HG03469 (cell line): ENCODE results near the gene MAFG.

Experiments
- ATAC-seq: cut with Tn5 transposase; IDR thresholded peaks from one replicate; pipeline ENCODE4 v1.9.1; 2021; ENCODE audit warnings: mild to moderate bottlenecking, moderate library complexity, moderate number of reproducible peaks; ENCODE audit not compliant: unreplicated experiment

Gene MAFG

GRCh38 chr17:81940538-81941483 is 13.3 kb upstream of the MAFG start:
- no peak for ATAC-seq

- ATAC-seq = no peak
These were observed 12.4 kb upstream of the MAFG start for GRCh38 chr17:81939881-81940385.

GRCh38 chr17:81939218-81939617 is 11.7 kb upstream of the MAFG start:
- ATAC-seq = no peak

DNA sequence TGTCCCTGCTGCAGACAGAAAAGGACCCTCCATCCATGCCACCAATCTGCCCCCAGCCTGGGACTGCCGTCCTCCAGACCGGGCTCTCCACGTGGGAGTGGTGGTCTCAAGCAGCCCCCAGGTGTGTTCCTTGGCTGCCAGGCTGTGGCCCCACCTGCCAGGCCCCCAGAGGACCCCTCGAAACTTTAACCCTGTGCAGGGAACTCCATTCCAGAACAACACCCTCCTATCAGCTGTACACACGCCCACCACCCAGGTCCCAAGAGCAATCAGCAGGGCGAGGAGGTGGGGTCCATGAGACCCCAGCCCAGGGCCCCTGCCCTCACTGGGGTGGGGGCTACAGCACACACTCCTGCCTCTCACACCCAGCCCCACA is 8.2 kb upstream of the MAFG start:
- no peak for ATAC-seq

GRCh38 chr17:81934850-81935708 is 7.5 kb upstream of the MAFG start:
- ATAC-seq = no peak

DNA sequence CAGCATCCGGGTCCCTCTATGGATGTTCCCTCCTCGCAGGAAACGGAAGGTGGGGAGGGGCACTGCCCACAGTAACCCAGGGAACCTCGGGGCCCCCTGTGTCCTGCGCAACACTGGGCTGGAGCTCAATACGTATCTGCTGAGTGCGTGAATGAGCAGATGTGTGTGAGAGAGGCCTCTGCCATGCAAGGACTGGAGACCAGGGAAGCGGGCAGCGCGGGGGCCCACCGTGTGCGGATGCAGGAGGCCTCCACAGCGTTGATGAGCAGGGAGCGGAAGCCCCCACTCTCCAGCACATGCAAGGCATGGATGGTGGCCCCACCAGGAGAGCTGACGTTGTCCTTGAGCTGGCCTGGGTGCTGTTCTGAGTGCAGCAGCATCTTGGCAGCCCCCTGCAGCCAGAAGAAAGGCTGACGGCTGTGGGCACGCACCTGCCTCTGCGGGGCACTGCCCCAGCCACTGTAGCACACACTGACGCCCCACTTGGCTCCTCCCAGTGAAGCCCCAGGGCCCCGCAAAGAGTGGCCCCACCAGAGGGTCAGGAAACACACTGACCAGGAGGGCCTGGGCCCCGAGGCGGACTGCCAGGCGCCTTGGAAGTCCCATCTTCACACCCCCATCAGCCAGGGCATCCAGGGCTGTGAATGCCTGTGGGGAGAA is 6.7 kb upstream of the MAFG start:
- ATAC-seq = no peak

DNA sequence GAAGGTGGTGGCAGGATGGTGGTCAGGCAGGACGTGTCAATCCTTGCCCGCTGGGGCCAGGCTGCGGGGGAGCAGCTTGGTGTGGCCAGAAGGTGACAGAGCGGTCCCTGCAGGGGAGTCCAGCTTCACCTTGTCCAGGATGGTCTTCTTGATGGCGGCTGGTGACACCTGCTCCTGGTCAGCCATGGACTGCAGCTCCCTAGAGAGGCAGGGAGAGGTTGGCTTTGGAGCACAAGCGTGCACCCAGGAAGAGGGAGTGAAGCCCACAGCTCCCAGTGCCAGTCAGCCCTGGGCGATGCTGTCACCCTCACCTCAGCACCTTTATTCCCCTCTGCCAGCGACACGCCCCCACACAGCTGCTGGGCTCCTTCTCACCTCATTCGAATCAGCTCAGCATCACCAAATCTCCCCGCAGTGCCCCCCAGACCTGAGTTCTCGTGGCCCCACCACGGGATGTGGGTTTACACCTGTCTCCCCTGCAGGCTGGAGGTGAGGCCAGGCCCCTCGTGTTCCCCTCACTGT is 5.7 kb upstream of the MAFG start:
- ATAC-seq = no peak

DNA sequence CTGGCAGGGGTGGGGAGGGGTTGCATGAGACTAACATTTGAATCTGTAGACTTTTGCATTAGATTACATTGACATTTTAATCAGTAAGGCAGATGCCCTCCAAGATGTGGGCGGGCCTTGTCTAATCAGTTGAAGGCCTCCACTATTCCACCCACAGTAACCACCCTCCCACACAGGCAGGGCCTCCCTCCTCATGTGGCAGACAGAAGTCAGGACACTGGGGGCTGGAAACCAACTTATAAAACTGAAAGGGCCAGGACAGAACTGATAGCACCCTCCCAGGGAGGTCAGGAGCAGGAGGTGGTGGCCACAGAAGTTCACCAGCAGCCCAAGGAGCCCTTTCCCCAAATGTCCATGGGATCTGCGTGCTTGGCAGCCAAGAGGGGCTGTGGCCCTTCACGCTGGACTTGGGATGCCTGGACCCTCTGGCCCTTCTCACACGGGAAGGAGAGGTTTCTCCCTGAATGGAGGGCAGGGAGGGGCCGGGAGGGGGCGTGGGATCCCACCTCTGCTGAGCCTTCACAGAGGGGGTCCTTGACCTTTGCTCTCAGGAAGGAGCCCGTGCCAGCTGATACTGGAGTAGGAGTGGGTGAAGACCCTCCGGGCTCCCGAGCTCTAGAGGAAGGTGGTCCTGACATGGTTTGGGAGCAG is 4.9 kb upstream of the MAFG start:
- no peak for ATAC-seq

GRCh38 chr17:81931557-81932332 is 4.2 kb upstream of the MAFG start:
- no peak for ATAC-seq

DNA sequence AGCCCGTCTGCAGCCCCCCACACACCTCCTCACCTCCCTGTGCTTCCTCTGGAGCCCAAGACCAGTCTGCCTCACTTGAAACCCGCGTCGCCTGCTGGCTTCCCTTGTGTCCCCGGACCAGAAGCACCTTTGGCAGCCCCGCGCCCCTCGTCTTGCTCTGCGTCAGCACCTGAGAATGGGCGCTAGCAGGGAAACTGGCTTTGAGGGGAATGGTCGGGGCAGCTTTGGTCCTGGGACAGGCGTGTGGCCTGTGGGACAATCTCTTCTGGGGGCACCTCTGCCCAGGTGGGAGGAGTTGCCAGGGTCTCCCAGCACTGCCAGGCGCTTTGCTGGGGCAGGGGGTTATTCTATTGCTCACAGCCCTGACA is 3.6 kb upstream of the MAFG start:
- ATAC-seq = no peak

- no peak for ATAC-seq
These were observed 2.9 kb upstream of the MAFG start for GRCh38 chr17:81930142-81931125.

DNA sequence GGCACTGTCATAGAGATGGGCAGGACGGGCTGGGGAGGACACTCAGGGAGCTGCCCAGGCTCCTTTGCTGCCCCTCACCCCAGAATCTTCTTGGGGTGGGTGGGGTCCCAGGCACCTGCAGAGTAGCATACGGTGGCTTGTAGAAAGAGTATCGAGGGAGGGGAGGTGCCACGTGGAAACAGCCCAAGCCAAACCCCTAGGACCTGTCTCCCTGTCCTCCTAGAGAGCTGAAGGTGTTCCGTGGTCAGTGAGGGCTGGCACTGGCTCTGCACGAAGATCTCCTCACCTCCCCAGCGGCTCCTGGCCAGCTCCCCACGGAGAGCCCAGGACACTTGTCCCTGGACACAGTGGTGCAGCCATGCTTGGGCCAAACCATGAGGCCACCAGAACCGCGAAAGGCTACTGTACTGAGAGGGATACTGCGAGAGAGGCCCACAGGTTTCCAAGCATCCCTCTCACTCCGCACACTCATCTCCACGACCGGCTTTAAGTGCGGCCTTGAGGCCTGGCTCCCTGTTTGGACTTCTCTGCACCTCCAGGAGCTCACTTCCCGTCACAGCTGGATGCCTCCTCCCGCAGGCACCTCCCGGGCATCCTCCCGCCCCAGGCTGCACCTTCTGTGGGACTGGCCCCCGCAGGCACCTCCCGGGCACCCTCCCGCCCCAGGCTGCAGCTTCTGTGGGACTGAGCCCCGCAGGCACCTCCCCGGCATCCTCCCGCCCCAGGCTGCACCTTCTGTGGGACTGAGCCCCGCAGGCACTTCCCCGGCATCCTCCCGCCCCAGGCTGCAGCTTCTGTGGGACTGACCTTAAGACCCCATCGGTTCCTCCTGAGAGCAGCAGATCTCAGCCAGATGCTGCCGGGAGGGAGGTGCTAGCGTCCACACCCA is 2.0 kb upstream of the MAFG start:
- no peak for ATAC-seq

DNA sequence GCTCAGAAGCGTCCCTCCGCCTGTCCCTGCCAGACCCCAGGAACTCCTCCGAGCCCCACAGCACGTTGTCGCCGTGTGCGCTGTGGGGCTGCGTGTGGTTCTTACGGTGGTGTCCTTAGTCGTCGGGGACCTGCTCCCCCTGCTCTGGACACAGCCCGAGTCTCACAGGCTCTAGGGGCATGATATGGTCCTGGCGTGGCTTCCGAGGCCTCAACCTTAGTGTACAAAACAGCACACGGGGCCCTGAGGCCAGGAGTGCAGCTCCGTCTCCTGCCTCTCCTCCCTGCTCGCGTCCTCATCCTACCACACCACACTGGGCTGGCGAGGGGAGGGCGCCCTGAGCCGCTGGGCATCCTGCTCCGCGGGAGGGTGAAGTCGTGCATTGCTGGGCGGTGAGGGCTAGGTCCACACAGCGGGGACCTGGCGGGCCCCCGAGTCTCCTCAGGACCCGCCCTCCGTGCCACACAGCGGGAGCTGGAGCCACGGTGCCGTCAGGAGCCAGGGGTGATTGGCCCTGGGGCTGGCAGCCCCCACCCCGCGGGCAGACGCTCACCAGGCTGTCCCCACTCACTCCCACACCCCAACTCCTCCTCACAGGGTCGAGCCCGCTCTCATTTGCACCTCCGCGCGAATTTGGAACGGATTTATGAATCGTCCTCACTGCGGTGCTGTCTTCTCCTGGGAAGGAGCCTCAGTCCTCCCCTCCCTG is 1.2 kb upstream of the MAFG start:
- no peak for ATAC-seq

GRCh38 chr17:81927152-81927652 is 333 bp downstream of the MAFG start:
- no peak for ATAC-seq

DNA sequence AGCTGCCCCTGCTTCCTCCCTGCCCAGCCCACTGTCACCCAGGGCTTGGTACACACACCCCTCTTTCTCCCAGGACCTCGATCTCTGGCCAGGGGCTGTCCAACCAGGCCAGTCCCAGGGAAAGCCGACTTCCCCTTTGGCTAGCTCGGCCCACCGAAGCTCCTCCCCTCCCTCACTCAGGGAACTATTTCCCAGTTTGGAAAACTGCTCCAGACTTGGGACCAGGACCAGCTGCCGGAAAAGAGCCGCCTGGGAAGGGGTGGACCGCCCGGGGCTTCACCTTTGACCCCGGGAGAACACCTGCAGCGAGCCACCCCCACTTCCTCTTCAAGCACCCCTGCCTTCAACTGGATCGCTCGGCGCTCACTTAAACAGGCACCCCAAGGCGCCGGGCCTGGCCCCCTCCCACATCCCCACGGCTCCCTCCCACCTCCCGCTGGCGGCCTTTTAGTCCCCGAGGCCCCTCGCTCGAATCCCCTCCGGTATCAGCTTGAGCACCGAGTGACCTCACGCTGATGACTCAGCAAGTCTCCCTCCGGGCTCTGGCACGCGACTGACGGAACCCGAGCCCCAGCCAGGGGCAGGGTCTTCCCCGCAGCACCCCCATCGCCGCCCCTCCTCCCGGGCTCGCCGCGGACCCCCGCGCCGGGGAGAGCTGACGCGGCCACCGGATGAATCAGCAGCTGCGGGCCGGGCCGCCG is 934 bp downstream of the MAFG start:
- no peak for ATAC-seq

DNA sequence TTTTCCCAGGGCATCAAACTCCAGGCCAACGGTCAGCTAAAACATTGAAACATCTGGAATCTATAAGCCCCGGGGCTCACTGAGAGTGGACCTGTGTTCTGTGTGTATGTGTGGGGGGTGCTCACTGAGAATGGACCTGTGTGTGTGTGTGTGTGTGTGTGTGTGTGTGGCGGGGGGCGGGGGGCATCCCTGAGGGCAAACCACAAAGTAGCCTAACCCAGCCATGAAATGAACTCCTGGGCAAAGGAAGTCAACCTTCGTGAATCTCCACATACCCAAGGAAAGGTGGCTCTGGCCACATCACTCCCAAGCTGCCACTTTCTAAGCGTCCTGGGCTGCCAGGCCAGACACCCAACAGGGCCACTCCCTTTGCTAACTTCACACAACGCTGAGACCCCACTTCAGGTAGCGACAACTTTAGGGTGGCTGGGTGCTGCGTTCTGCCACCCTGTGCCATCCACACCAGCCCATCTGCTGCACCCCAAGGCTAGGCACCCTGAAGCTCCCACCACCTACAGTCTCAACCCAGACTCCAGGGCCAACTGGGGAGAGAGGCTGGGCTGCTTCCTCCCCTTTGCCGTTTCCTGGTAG is 1.6 kb downstream of the MAFG start:
- no peak for ATAC-seq
